ENCODE measurements around the gene CYP2U1. TPM values are rescaled to one million over a fixed set of nuclear protein-coding genes. Genes with fewer than 3 reads are reported as not detected.
A peak's percentile ranks its signal among the peaks of the same experiment; 100 is the strongest.

The CYP2U1 gene
- total and polyA plus RNA-seq, 9 of the 15 experiments (the other 6 are each of a cell fraction or from before 2014, with no cell fraction given): 0.03 to 0.15 (median 0.07) TPM

- TF ChIP-seq, protein P1, sequence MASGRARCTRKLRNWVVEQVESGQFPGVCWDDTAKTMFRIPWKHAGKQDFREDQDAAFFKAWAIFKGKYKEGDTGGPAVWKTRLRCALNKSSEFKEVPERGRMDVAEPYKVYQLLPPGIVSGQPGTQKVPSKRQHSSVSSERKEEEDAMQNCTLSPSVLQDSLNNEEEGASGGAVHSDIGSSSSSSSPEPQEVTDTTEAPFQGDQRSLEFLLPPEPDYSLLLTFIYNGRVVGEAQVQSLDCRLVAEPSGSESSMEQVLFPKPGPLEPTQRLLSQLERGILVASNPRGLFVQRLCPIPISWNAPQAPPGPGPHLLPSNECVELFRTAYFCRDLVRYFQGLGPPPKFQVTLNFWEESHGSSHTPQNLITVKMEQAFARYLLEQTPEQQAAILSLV (tag; IDR thresholded peaks at IDR 0.05): peak; percentile 74
- TF ChIP-seq CTBP1 (IDR thresholded peaks at IDR 0.05; ENCODE audit: borderline replicate concordance) (peak; percentile 55; the same call in 1 of the 2 replicates), SMARCA4 (IDR thresholded peaks at IDR 0.05) (peak; percentile 67; the same call in 1 of the 2 replicates), CEBPG (CRISPR knock-in tag; IDR thresholded peaks at IDR 0.05) (peak; percentile 88), CEBPG (tag; conservative IDR thresholded peaks at IDR 0.05 in 1 of 2, IDR thresholded peaks at IDR 0.05 in 1 of 2) (peak; percentile 98 to 99), CTCF (IDR thresholded peaks at IDR 0.05 in 2 of 3, conservative IDR thresholded peaks at IDR 0.05 in 1 of 3; ENCODE audit: insufficient read depth in 2 of 3, low read depth in 1 of 3, low read length in 3 of 3) (no peak), SMAD4 (CRISPR knock-in tag; conservative IDR thresholded peaks at IDR 0.05) (0 out of 2 replicates have a peak, but pooled peaks have one; percentile 15), MEIS2 (IDR thresholded peaks at IDR 0.05; ENCODE audit: partially characterized antibody) (peak; percentile 48), HSF4 (CRISPR knock-in tag; IDR thresholded peaks at IDR 0.05; ENCODE audit: borderline replicate concordance) (no peak), CXXC5 (CRISPR knock-in tag; IDR thresholded peaks at IDR 0.05) (0 out of 2 replicates have a peak, but pooled peaks have one; percentile 14), MYC (IDR thresholded peaks at IDR 0.05; ENCODE audit: low read depth, low read length) (0 out of 2 replicates have a peak, but pooled peaks have one; percentile 25), MYC (CRISPR knock-in tag; IDR thresholded peaks at IDR 0.05; ENCODE audit: borderline replicate concordance, low read depth) (no peak), ATF3 (IDR thresholded peaks at IDR 0.05) (peak; percentile 98), ATF3 (CRISPR knock-in tag; conservative IDR thresholded peaks at IDR 0.05) (no peak), EP300 (IDR thresholded peaks at IDR 0.05; ENCODE audit: low read length) (peak; percentile 53; the same call in 1 of the 2 replicates), LEF1 (IDR thresholded peaks at IDR 0.05) (no peak), ATF4 (CRISPR knock-in tag; IDR thresholded peaks at IDR 0.05) (peak; percentile 92), MNT (conservative IDR thresholded peaks at IDR 0.05) (0 out of 4 replicates have a peak, but pooled peaks of 1 of the 2 experiments have one; percentile 18)
- TF ChIP-seq, protein P2, sequence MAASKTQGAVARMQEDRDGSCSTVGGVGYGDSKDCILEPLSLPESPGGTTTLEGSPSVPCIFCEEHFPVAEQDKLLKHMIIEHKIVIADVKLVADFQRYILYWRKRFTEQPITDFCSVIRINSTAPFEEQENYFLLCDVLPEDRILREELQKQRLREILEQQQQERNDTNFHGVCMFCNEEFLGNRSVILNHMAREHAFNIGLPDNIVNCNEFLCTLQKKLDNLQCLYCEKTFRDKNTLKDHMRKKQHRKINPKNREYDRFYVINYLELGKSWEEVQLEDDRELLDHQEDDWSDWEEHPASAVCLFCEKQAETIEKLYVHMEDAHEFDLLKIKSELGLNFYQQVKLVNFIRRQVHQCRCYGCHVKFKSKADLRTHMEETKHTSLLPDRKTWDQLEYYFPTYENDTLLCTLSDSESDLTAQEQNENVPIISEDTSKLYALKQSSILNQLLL (CRISPR knock-in tag; IDR thresholded peaks at IDR 0.05; ENCODE audit: borderline replicate concordance): no peak
Measured at GRCh38 chr4:107999932-108000539, 68.7 kb downstream of the CYP2U1 start (continued).
